DND-41 (cell line): Measurements from ENCODE around the gene XRCC2.
"Not testable (repeated sequence)": the region's sequence is repeated elsewhere in the genome, so short reads cannot be mapped to it uniquely, and the experiment has no call there.

Source experiments
- EZH2 ChIP-seq: IDR thresholded peaks from 3 replicates; pipeline ENCODE4 v1.6.1; 2012; ENCODE audit warnings: borderline replicate concordance, low read depth, mild to moderate bottlenecking, moderate library complexity, low read length, inconsistent platforms; ENCODE audit not compliant: severe bottlenecking
- TF ChIP-seq, protein P1 (sequence below): IDR thresholded peaks from 2 replicates; pipeline ENCODE4 v1.5.1; 2012; ENCODE audit warnings: borderline replicate concordance, low read length, moderate library complexity, mild to moderate bottlenecking; ENCODE audit not compliant: poor library complexity, severe bottlenecking; ENCODE audit errors: extremely low read depth

GRCh38 chr7:152646579-152646978 is 29.4 kb downstream of the XRCC2 start:
- TF ChIP-seq EZH2: not testable (repeated sequence)
- TF ChIP-seq, protein P1, sequence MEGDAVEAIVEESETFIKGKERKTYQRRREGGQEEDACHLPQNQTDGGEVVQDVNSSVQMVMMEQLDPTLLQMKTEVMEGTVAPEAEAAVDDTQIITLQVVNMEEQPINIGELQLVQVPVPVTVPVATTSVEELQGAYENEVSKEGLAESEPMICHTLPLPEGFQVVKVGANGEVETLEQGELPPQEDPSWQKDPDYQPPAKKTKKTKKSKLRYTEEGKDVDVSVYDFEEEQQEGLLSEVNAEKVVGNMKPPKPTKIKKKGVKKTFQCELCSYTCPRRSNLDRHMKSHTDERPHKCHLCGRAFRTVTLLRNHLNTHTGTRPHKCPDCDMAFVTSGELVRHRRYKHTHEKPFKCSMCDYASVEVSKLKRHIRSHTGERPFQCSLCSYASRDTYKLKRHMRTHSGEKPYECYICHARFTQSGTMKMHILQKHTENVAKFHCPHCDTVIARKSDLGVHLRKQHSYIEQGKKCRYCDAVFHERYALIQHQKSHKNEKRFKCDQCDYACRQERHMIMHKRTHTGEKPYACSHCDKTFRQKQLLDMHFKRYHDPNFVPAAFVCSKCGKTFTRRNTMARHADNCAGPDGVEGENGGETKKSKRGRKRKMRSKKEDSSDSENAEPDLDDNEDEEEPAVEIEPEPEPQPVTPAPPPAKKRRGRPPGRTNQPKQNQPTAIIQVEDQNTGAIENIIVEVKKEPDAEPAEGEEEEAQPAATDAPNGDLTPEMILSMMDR: not testable (repeated sequence)
